Activated gamma-delta T cell (primary cell): ENCODE data around the gene FGGY.
"Not testable (repeated sequence)": the region's sequence is repeated elsewhere in the genome, so short reads cannot be mapped to it uniquely, and the experiment has no call there.

Experiments
- DNase-seq: peaks from one replicate; lab custom pipeline; 2025; lab: John Stamatoyannopoulos, UW

The FGGY gene

DNA sequence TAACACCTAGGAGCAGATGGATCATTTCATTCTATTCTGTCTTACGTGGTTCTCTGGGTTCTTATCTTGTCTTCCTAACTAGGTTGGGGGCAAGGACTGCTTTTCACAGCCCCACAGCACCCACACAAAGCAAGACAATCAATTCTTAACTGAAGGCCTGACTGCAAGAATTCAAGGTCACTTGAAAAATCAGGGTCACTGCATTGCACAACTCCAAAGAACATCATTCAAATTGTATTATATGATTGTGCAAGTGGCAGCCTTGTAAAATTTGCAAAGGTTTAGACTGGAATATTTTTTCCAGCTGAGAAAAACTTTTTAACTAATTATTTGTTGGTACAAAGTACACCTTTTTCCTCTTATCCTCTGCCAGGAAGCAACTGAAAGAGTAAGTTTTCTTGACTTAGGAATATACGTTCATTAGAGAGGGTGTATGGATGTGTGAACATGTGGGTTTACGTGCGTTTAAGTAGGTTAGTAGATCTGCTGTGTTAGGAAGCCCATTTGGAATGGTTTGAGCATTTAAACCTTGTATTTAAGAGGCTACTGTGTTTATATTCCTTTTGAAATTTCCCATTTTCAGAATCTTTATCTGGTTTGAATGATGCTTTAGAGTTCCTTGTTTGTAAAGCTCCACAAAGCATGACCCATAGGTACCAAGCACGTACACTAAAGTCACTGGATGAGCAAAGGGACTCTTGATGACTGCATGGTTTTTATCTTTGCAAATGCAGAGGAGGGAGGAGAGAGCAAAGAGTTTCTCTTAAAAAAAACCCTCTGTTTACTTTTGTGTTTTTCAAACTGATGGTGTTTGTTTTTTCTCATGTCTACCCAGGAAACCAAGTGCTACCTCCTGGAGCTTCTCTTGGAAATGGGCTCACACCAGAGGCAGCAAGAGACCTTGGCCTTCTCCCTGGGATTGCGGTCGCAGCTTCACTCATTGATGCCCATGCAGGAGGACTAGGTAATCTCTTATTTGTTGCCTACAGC is 214.9 kb downstream of the FGGY start:
- DNase-seq = no peak

DNA sequence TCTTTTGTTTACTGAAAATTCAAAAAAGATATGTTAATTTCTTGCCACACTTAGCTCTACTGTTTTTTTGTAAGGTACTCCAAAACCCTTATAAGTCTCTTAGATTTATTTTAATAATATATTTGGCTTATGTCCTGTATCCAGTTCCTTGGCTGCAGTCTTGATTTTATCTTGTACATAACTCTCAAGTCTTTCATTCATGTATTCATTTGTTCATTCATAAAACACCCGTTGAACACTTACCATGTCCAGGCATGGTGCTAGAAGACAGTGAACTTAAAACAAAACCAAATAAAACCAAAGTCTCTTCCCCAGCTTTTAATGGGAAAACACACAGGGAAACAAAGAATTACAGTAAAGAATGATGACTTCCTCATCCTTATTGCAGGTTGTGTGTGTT is 215.8 kb downstream of the FGGY start:
- DNase-seq = no peak

DNA sequence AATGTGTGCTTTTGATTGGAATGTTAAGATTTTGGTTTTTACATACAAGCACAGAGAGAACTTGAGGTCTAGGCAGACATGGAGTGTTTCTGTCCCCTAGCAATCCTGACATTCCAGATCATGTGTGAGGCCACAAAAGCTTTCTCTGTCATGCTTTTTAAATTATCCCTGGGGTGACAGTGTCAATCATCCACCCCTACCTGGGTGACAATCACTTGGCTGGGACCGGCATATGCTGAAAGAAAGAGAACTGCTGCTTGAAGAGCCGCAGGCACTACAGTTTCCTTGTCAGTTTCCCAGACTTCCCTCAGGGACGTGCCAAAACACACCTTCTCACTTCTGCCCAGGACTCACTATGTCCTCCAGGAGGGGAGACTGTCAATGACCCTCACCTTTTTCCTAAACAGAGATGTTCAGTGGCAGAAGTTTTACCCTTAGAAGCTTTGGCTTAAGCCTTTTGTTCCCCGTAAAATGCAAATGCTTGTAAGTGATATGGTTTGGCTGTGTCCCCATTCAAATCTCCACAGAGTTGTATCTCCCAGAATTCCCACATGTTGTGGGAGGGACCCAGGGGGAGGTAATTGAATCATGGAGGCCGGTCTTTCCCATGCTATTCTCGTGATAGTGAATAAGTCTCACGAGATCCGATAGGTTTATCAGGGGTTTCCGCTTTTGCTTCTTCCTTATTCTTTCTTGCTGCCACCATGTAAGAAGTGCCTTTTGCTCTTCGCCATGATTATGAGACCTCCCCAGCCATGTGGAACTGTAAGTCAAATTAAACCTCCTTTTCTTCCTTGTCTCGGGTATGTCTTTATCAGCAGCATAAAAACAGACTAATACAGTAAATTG is 217.4 kb downstream of the FGGY start:
- no peak for DNase-seq

DNA sequence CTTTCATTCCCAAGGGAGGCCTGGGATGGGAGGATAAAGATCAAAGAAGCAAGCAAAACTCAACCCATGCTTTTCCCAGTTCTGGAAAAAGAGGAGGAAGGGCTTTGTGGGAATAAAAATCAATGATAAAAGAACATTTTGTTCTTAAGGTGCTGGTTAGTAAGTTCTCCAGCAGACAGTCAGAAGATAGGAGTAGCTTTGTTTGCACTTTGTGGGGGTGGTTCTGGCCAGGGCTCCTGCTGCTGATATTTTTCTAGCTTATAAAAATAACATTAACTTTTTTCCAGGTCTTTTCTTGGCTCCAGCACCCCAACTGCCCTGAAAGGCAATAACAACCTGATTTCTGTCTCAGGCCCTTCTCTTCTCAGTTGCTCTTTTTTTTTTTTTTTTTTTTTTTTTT is 220.0 kb downstream of the FGGY start:
- no peak for DNase-seq

DNA sequence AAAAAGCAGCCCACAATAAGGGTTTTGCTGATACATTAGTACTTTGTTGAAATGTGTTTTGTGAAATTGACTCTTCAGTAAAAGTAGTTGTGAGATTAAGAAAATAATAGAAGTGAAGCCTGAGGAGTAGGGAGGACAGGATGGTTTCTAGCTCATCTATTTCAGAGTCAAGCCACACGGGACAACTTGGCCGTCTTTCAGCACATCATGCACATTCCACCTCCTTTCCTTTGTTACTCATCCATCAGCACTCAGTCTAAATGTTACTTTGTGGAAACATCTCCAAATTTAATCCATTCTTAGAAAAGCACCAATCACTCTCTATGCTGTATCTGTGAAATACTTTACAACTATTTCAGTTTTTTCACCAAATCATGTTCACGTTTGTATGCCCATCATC is 223.3 kb downstream of the FGGY start:
- DNase-seq = no peak

DNA sequence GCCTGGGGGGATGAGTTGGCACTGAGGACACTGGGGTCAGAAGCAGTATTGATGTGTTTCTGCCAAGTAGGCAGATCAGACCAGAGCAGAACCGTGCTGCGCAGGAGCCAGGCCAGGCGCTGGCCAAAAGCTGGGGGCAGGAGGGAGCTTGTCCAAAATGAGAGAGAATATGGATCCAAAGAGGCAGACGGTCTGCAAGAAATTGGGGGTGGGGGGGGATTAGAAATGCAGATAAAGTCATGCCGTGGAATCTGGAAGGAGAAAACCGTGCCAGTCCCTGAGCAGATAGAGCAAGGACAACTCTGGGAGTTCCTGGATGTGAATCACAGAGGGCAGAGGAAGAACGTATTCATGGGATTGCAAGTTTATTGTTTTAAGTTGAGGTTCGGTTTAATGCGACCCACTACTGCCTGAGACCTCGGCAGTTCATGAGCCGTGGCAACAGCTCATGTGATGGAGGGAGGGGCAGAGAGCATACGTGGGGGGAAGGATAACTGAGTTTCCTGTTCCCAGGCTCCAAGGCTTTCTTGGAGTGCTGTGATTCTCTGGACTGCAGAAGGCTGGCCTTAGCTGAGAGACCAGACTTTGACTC is 224.0 kb downstream of the FGGY start:
- DNase-seq = no peak

DNA sequence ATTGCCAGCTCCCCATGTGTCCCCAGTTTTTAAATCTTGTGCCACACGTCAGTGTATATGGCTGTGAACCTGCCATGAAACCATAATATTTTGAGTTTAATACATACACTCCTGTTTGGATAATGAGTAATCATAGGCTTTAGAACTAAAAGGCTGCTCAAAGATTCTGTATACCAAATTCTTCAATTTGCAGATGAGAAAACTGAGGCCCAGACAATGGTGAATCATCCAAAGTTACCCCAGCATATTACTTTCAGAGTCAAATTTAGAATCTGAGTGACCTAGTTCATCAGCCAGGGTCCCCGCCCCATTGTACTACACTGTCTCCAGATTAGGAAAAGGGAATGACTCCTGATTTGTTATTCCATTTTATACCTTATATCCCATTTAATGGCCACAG is 224.6 kb downstream of the FGGY start:
- no peak for DNase-seq

DNA sequence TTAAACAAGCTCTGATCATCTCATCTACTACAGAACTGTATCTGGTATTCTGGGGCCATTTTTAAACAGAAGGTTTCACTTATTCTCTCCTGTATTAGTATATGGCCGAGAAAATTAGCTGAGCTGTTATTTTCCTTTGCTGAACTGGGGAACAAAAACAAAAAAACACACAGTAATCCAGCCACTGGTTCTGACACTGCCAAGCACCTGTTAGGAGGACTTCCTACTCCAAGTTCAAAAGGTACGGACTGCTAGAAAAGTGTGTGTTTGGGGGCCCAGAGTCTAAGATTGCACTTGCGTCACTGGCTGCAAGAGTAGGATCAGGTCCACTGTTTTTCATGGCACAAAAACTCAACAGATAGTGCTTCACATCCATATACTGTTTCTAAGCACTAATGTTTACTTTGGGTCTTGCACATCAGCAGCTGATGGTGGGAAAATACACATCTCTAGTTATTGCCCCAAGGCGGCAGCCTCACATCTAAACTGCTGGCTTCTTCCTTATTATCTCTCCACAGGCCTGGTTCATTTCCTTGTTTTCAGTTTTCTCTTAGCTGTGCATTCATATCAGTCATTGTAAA is 226.1 kb downstream of the FGGY start:
- no peak for DNase-seq

DNA sequence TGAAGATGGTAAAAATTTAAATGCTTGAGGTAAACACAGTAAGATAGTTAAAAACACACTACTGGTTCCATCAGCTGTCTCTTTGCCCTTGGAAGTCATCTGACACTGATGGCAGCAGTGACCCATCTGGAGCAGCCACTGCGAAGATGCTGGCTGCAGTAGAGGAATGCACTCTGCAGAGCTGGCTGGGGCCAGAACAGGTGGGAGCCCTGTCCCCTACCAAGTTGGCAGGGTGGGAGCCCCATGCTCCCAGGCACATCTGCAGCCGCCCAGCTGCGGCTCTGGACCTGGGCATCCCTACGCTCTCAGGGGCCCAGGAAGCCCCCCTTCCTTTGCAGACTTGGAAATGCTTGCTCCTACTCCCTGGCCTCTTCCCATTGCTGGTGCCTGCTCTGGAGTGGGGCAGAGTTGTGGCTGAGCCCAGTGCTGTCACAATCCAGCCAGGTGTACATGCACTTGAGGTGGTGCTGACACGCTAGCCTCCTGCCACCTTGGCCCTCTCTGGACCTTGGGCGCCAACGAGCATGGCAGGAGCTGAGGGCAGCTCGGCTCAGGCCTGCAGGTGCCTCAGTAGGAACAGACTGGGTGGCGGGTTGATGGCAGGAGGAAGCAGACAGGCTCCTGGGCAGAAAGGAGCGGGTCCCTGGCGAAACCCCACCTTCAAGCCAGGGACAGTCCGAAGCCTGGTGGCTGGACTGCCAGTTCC is 227.0 kb downstream of the FGGY start:
- DNase-seq = no peak

DNA sequence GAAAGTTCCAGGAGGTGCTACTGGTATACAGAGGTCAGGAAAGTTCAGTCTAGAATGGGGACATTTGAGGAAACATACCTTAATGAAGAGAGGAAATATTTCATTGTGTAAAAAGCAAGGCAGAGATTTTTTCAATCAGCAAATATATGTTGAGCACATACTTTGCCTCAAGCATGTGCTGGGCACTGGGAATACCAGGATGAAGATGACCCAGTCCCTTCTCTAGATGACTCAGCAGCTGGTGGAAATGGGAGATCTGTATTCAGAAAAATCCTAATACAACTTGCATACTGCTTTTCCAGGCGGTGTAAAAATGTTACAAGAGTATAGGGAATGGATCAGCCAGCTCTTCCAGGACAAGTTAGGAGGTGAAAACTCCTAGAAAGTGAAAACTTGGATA is 229.3 kb downstream of the FGGY start:
- DNase-seq = no peak

DNA sequence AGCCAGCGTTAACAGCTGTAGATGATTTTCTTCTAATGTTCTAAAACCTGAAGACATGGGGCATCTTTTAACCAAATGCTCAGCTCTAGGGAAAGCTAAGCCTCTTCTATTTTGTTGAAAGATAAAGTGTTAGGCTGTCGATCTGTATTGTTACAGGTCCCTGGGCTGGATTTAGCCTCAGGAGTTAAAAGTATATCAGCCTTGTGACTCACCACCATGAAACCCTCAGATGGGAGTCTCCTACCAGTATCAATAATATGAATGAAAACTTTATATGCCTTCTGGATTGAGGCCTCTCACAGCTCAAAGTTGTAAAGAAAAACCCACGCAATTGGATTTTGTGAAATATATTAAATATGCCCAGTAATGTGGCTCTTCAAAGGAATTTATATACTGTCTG is 231.6 kb downstream of the FGGY start:
- no peak for DNase-seq

DNA sequence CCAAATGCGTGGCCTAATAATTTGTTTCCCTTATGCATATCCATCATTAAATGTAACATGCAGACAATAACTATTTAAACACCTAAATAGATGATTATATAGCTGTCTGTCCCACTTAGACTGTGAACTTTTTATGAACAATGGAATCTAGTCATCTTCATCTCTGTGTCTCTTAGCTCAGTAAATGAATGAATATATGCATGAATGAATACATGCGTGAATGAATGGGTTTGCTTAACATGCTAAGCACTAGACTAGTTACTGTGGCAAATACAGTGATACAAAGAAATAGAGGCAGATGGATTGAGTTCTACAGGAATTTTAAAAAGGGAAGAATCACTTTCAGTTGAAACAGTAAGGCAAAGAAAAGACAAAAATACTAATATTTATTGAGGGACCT is 232.0 kb downstream of the FGGY start:
- no peak for DNase-seq

DNA sequence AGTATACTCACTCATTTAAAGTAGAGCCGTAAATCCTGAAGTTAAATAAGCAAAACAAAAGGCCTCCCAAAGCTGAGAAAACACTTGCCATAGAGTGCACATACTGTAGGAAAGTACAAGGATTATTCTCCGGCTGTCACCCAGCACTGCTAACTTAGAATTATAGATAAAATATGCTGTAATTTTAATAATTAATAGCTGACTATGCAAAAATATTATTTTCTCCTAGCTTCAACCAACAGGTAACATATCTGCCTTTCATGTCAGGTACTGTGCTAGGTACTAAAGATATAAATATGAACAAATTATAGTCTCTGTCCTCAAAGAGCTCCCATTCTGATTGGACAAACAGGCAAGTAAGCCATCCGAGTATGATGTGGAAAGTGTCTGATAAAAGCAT is 233.2 kb downstream of the FGGY start:
- DNase-seq = no peak

DNA sequence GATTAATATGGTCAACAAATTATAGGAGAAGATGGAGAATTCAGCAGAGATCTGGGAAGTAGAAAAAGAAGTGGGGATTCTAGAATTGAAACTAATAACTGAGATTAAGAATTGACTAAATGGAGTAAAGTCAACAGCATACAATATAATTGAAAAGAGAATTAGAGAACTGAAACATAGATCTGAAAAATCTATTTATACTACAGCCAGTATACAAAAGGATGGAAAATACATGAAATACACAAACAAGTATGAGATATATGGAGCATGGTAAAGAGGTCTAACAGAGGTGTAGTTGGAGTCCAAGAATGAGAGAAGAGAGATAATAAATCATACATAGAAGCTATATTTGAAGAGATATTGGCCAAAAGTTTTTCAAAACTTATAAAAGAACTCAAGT is 235.2 kb downstream of the FGGY start:
- DNase-seq = no peak

DNA sequence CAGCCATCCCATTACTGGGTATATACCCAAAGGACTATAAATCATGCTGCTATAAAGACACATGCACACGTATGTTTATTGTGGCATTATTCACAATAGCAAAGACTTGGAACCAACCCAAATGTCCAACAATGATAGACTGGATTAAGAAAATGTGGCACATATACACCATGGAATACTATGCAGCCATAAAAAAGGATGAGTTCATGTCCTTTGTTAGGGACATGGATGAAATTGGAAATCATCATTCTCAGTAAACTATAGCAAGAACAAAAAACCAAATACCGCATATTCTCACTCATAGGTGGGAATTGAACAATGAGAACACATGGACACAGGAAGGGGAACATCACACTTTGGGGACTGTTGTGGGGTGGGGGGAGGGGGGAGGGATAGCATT is 241.6 kb downstream of the FGGY start:
- not testable (repeated sequence) for DNase-seq

DNA sequence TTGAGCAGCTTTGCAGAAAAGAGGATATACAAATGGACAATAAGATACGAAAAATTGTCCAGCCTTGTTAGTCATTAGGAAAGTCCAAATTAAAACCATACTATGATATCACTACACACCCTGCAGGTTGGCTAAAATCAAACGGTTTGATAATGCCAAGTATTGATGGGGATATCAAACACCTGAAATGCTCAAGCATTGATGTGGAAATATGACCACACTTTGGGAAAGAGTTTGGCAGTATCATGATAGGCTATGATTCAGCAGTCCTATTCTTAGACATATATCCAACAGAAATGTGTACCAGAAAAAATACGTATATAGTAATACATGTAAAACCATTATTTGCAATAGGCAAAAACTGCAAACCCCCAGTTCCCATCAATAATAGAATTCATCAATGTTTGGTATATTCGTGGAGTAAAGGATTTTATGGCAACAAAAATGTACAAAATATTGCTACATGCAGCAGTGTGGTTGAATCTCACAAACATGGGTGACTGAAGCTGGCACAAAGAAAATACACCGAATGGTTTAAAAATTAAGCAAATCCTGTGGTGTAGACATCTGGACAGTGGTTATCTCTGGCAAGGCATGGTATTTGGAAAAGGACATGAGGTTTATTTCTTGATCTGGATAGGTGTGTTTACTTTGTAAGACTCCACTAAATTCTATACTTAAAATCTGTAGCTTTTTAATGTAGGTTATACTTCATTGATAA is 243.2 kb downstream of the FGGY start:
- DNase-seq = no peak

DNA sequence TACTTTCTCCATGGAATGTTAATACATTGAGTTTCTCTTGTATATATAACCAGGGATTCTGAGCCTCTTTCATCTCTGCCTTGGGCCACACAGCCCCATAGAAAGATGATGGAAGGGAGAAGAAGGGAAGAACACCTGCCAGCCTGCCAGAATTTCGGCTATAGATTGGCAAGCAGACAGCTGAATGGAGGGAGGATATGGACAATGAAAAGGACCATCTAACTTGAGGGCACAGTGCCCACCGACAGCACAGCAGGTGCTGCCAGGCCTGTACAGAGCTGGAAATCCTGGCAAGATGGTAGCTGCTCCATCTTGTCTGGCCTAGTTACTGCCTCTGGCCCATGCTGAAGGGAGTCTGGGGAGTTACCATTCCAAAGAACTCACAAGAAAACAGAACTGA is 244.3 kb downstream of the FGGY start:
- no peak for DNase-seq

DNA sequence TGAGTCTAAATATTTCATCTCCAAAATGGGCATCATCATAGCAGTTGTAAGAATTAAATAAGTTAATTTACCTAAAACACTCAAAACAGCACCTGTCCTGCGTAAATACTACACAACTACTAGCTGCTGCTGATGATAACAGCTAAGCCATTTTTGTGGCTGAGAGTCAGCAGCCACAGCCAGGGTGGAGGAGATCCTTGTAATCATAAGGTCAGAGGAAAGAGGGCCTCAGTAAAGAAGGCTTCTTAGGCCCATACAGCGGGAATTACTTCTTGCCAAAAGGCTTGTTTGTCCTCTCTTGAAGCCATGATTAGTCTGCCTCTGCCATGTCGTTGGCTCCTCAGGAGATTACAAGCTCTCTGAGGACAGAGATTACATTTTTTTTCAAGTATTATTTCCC is 245.0 kb downstream of the FGGY start:
- DNase-seq = no peak

DNA sequence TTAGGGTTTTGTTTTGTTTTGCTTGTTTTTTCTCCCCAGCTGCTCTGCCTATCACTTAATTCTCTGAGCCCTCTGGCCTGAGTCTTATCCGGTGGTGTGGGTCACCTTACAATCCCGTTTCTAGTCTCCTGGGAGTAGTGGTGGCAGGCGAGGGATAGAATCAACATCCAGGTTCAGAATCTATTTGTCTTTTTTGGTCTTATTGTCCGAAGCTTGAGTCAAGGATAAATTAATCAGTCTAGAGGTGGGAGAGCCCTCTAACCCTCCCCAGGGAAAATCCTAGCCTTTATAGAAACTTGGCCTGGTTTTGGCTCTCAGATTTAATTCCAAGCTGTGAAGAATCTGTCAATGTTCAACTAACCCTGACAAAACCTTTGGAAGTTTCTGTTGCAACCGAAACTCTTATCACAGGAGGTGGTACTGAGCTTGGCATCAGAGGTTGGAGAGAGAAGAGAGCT is 246.3 kb downstream of the FGGY start:
- no peak for DNase-seq

DNA sequence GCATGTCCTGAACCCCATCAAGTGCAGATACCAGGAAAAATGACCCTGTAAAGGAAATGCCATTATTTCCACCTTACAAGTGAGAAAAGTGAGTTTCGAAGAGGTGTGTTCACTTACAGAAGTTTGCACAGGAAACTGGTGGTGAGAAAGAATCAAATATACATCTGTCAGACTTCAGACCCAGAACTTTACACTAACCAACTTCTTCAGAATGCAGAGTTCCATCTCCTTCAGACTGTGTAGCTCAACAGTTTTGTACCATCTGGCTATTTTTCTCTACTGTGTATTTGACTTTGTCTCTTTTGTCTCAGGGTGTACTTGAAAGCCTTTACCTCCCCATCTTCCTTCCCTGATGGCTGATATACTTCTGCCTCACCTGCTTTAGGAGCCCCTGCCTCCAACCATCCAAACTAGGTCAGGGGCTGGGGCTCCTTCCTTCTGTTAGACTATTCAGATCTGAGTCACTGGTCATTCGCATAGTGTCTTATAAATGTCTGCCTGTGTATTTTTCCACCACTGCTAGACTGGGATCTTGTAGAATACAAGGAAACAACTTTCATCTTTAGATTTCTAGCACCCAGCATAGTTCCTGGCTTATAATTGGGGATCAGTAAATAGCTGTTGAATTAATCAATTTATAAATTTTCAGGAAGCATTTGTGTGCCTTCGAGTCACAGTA is 247.9 kb downstream of the FGGY start:
- no peak for DNase-seq
